ENCODE measurements around the gene LRRC4B. TPM values are rescaled to one million over a fixed set of nuclear protein-coding genes. Genes with fewer than 3 reads are reported as not detected.

LRRC4B gene
- total RNA-seq, 1 donor from 2014 or later, result not detected

DNA sequence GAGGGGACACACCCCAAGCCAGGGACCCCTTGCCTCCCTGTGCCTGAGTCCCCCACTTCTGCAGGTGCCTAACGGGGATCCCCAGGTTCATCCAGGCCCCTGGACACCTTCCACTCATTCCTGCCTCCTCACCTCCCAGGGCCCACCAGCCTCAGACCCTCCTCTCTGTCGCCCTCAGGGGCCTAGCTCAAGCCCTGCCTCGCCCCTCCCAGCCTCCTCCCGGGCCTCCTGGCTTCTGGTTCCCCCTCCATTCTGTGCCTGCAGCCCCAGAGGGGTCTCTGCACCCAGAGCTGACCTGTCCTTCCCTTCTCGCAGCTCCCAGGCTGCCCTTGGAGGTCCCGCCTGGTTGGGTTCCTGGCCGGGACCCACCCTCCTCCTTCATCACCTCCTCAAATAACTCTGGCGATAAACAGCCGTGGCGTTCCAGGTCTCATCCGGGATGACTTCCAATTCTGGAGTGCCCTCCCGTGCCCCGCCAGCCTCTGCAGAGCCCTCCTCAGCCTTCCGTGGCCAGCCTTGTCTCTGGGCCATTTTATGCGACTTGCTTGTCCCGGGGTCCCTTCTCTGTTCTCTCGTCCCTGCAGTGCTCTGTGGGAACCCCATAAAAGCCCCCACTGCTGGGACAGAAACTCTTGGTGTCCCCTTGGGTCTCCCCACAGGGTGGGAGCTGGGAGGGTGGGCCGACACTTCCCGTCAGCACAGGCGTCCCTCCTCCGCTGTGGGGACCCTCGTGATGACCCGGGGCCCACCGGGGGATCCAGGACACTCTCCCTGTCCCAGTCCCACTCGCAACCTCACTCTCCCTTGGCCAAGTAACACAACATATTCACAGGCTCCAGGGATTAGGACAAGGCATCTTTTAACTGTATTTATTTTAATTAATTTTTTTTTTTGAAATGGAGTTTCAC, 66.4 kb downstream of the LRRC4B start:
- H3K4me1 ChIP-seq (ENCODE audit: insufficient read depth, low read length), result no peaks in the 10 kb centered on the region
- no peak overlapping the region for H3K4me3 ChIP-seq (ENCODE audit: insufficient read depth, low read depth, low read length)
- no peaks in the 10 kb centered on the region for H4K20me1 ChIP-seq (ENCODE audit: insufficient read depth, low read length)
- H3K4me2 ChIP-seq (ENCODE audit: low read length), result no peak overlapping the region
- H3K27me3 ChIP-seq (ENCODE audit: insufficient read depth, low read length), result peaks cover 4% of the 10 kb centered on the region
- Mint-ChIP-seq H3K9me3 (ENCODE audit: unreplicated experiment) (peaks cover 11% of the 10 kb centered on the region), H3K27ac (ENCODE audit: unreplicated experiment) (no peak overlapping the region), H3K4me1 (ENCODE audit: low read depth, unreplicated experiment) (no peaks in the 10 kb centered on the region), H3K4me3 (ENCODE audit: unreplicated experiment) (no peak overlapping the region), H3K27me3 (ENCODE audit: low read depth, unreplicated experiment) (no peaks in the 10 kb centered on the region), H3K36me3 (ENCODE audit: low read depth, unreplicated experiment) (no peaks in the 10 kb centered on the region)
- no peak overlapping the region for H3K27ac ChIP-seq (ENCODE audit: low read depth, low read length)
- H2AFZ ChIP-seq (ENCODE audit: low read depth, low read length), result no peak overlapping the region
- FAIRE-seq (no peak), DNase-seq (ENCODE audit: low read depth) (no peak)
- no peaks in the 10 kb centered on the region for H3K9me3 ChIP-seq (ENCODE audit: insufficient read depth, low read depth, low read length)
- no peaks in the 10 kb centered on the region for H3K79me2 ChIP-seq (ENCODE audit: insufficient read depth, low read length)
- TF ChIP-seq EZH2 (IDR thresholded peaks at IDR 0.05; ENCODE audit: insufficient read depth, low read length), result no peak
- TF ChIP-seq, protein P1, sequence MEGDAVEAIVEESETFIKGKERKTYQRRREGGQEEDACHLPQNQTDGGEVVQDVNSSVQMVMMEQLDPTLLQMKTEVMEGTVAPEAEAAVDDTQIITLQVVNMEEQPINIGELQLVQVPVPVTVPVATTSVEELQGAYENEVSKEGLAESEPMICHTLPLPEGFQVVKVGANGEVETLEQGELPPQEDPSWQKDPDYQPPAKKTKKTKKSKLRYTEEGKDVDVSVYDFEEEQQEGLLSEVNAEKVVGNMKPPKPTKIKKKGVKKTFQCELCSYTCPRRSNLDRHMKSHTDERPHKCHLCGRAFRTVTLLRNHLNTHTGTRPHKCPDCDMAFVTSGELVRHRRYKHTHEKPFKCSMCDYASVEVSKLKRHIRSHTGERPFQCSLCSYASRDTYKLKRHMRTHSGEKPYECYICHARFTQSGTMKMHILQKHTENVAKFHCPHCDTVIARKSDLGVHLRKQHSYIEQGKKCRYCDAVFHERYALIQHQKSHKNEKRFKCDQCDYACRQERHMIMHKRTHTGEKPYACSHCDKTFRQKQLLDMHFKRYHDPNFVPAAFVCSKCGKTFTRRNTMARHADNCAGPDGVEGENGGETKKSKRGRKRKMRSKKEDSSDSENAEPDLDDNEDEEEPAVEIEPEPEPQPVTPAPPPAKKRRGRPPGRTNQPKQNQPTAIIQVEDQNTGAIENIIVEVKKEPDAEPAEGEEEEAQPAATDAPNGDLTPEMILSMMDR (IDR thresholded peaks at IDR 0.05; ENCODE audit: insufficient read depth, low read depth, low read length), result no peak
- H3K9ac ChIP-seq (ENCODE audit: low read length), result no peak overlapping the region
- no peaks in the 10 kb centered on the region for H3K36me3 ChIP-seq (ENCODE audit: insufficient read depth, low read length)

DNA sequence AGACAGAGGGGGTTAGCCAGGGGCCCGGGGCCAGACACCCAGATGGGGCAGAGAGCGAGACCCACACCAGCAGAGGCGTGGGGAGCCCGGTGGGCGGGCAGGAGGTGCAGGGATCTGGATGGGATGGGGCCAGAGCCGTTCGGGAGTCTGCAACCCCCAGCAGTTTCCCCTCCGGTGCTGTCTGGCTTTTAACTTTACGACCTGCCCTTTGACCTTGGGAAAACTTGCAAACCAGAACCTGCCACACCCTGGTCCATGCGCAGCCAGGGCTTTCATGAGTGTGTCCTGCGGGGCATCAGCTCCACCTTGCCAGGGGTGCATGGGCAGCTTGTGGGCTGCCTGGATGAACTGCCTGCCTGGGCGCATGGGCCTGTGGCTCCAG, 67.1 kb downstream of the LRRC4B start:
- no peaks in the 10 kb centered on the region for H3K4me1 ChIP-seq (ENCODE audit: insufficient read depth, low read length)
- H3K36me3 ChIP-seq (ENCODE audit: insufficient read depth, low read length), result no peaks in the 10 kb centered on the region
- Mint-ChIP-seq H3K27me3 (ENCODE audit: low read depth, unreplicated experiment) (no peaks in the 10 kb centered on the region), H3K27ac (ENCODE audit: unreplicated experiment) (no peak overlapping the region), H3K4me1 (ENCODE audit: low read depth, unreplicated experiment) (no peaks in the 10 kb centered on the region), H3K9me3 (ENCODE audit: unreplicated experiment) (peaks cover 11% of the 10 kb centered on the region), H3K36me3 (ENCODE audit: low read depth, unreplicated experiment) (no peaks in the 10 kb centered on the region), H3K4me3 (ENCODE audit: unreplicated experiment) (no peak overlapping the region)
- H3K9me3 ChIP-seq (ENCODE audit: insufficient read depth, low read depth, low read length), result no peaks in the 10 kb centered on the region
- no peak for FAIRE-seq
- peaks cover 4% of the 10 kb centered on the region for H3K27me3 ChIP-seq (ENCODE audit: insufficient read depth, low read length)
- no peak overlapping the region for H3K4me3 ChIP-seq (ENCODE audit: insufficient read depth, low read depth, low read length)
- H3K9ac ChIP-seq (ENCODE audit: low read length), result no peak overlapping the region
- no peak for DNase-seq (ENCODE audit: low read depth)
- H2AFZ ChIP-seq (ENCODE audit: low read depth, low read length), result no peak overlapping the region
- H3K27ac ChIP-seq (ENCODE audit: low read depth, low read length), result no peak overlapping the region
- TF ChIP-seq, protein P1 (IDR thresholded peaks at IDR 0.05; ENCODE audit: insufficient read depth, low read depth, low read length), result no peak
- no peak for TF ChIP-seq EZH2 (IDR thresholded peaks at IDR 0.05; ENCODE audit: insufficient read depth, low read length)
- no peaks in the 10 kb centered on the region for H4K20me1 ChIP-seq (ENCODE audit: insufficient read depth, low read length)
- no peaks in the 10 kb centered on the region for H3K79me2 ChIP-seq (ENCODE audit: insufficient read depth, low read length)
- H3K4me2 ChIP-seq (ENCODE audit: low read length), result no peak overlapping the region

DNA sequence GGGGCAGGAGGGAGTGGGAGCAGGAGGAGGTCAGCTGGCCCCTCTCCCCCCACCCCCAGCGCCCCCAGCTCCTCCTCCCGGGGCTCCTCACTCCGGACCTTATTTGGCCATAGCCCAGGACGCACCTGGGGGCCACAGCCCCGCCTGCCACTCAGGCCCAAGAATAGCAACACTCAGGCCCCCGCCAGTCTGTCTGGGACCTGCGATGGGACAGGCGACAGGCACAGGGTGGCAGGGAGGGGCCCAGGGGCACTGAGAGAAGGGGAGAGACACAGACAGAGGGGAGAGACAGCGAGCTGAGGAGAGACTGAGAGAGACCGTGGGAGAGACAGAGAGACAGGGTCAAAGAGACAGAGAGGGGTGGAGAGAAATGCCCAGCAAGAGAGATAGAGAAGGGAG, 67.5 kb downstream of the LRRC4B start:
- Histone ChIP-seq H3K4me1 (ENCODE audit: insufficient read depth, low read length) (no peaks in the 10 kb centered on the region), H4K20me1 (ENCODE audit: insufficient read depth, low read length) (no peaks in the 10 kb centered on the region), H3K4me3 (ENCODE audit: insufficient read depth, low read depth, low read length) (no peak overlapping the region), H3K27ac (ENCODE audit: low read depth, low read length) (no peak overlapping the region), H3K36me3 (ENCODE audit: insufficient read depth, low read length) (no peaks in the 10 kb centered on the region), H3K4me2 (ENCODE audit: low read length) (no peak overlapping the region), H3K9me3 (ENCODE audit: insufficient read depth, low read depth, low read length) (no peaks in the 10 kb centered on the region), H3K79me2 (ENCODE audit: insufficient read depth, low read length) (no peaks in the 10 kb centered on the region), H2AFZ (ENCODE audit: low read depth, low read length) (no peak overlapping the region), H3K9ac (ENCODE audit: low read length) (no peak overlapping the region), H3K27me3 (ENCODE audit: insufficient read depth, low read length) (peaks cover 4% of the 10 kb centered on the region)
- peaks cover 14% of the 10 kb centered on the region for H3K9me3 Mint-ChIP-seq (ENCODE audit: unreplicated experiment)
- DNase-seq (ENCODE audit: low read depth) (no peak), FAIRE-seq (no peak)
- H3K27me3 Mint-ChIP-seq (ENCODE audit: low read depth, unreplicated experiment), result no peaks in the 10 kb centered on the region
- H3K27ac Mint-ChIP-seq (ENCODE audit: unreplicated experiment), result no peak overlapping the region
- no peaks in the 10 kb centered on the region for H3K36me3 Mint-ChIP-seq (ENCODE audit: low read depth, unreplicated experiment)
- no peak for TF ChIP-seq EZH2 (IDR thresholded peaks at IDR 0.05; ENCODE audit: insufficient read depth, low read length)
- TF ChIP-seq, protein P1 (IDR thresholded peaks at IDR 0.05; ENCODE audit: insufficient read depth, low read depth, low read length), result no peak
- no peaks in the 10 kb centered on the region for H3K4me1 Mint-ChIP-seq (ENCODE audit: low read depth, unreplicated experiment)
- no peak overlapping the region for H3K4me3 Mint-ChIP-seq (ENCODE audit: unreplicated experiment)

Data from astrocyte (in vitro differentiated cells and primary cell).